Measurements from ENCODE around the gene STX3. TPM values are rescaled to one million over a fixed set of nuclear protein-coding genes. Genes with fewer than 3 reads are reported as not detected.

STX3 gene
- total and polyA plus RNA-seq, 2 of the 8 experiments (the other 6 are each of a cell fraction or from before 2014, with no cell fraction given) = 50.5 to 56.1 TPM

- TF ChIP-seq, protein P1, sequence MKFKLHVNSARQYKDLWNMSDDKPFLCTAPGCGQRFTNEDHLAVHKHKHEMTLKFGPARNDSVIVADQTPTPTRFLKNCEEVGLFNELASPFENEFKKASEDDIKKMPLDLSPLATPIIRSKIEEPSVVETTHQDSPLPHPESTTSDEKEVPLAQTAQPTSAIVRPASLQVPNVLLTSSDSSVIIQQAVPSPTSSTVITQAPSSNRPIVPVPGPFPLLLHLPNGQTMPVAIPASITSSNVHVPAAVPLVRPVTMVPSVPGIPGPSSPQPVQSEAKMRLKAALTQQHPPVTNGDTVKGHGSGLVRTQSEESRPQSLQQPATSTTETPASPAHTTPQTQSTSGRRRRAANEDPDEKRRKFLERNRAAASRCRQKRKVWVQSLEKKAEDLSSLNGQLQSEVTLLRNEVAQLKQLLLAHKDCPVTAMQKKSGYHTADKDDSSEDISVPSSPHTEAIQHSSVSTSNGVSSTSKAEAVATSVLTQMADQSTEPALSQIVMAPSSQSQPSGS (IDR thresholded peaks at IDR 0.05; ENCODE audit: low read length) = no peak
- TF ChIP-seq SP1 (IDR thresholded peaks at IDR 0.05; ENCODE audit: low read depth, low read length) = no peak
These were observed 91.4 kb downstream of the STX3 start (continued) for GRCh38 chr11:59846556-59846955.

Data from H1 (cell line).